ENCODE data around the gene PHKA2. TPM values are rescaled to one million over a fixed set of nuclear protein-coding genes. Genes with fewer than 3 reads are reported as not detected.

Gene PHKA2
- total RNA-seq, 4 donors from 2014 or later: 17.4 to 30.0 (median 20.2) TPM

DNA sequence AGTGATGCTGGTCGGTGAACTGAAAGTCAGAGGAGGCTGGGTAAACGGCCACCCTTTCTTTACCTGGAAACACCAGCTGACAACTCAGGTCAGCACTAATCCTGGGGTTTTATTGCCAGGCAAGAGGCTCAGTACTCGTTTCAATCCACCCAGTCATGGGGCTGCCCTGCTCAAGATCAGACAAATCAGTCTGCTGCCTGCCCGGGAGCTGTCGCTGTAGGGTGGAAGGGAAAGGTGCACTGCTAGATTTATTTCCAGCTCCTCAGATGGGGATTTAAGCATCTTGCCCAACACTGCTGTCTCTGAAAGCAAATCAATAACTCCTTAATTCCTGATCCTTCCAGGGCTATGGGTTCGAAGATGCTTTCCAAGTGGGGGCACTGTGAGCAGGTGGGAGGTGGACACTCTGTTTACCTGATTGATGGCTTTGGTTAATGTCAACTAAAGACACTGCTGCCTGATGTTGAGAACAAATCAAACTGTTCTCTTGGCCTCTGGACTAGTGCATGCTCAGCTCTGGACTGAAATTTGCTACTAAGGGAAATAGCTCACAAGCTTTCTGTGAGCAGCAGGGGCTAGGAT, 59.3 kb downstream of the PHKA2 start:
- TF ChIP-seq POLR2A (IDR thresholded peaks at IDR 0.05): no peak
- TF ChIP-seq, protein P1, sequence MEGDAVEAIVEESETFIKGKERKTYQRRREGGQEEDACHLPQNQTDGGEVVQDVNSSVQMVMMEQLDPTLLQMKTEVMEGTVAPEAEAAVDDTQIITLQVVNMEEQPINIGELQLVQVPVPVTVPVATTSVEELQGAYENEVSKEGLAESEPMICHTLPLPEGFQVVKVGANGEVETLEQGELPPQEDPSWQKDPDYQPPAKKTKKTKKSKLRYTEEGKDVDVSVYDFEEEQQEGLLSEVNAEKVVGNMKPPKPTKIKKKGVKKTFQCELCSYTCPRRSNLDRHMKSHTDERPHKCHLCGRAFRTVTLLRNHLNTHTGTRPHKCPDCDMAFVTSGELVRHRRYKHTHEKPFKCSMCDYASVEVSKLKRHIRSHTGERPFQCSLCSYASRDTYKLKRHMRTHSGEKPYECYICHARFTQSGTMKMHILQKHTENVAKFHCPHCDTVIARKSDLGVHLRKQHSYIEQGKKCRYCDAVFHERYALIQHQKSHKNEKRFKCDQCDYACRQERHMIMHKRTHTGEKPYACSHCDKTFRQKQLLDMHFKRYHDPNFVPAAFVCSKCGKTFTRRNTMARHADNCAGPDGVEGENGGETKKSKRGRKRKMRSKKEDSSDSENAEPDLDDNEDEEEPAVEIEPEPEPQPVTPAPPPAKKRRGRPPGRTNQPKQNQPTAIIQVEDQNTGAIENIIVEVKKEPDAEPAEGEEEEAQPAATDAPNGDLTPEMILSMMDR (IDR thresholded peaks at IDR 0.05): no peak
- Histone ChIP-seq H3K9me3 (no peaks in the 10 kb centered on the region), H3K4me3 (replicated peaks in 1 of 3) (no peak overlapping the region), H3K27ac (no peak overlapping the region), H3K4me1 (no peaks in the 10 kb centered on the region), H3K36me3 (peaks cover 0 to 3% of the 10 kb centered on the region in 2 donors), H3K27me3 (no peaks in the 10 kb centered on the region)
- no peak for DNase-seq
- 100% methylated on average over 3 of the region's 6 CpGs; no CpG with 5 or more reads in 1 of the 2 donors for WGBS, 2 donors
- intact Hi-C loops (cut with DNase I): no loop called here

DNA sequence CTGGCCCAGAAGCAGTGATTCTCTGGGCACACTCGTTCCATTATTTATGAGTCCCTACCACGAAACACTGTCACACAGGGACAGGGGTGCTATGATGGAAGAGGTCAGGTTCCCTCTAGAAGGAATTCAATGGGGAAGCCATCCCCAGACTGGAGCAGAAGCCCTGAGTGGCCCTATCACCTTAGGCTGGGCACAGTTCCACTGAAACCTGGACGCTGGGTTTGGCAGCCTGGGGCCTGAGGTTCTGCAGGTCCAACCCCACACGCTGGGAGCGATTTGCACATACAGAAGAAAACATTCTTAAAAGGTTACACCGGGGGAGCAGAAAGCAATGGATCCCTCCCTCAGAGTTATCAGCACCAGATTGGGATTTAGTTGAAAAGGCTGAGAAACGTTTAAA, 63.3 kb downstream of the PHKA2 start:
- no peak overlapping the region for H3K4me3 ChIP-seq (replicated peaks in 1 of 3)
- 93 to 96% methylated on average over 6 to 7 of the region's 7 CpGs for WGBS, 2 donors
- H3K9me3 ChIP-seq: no peaks in the 10 kb centered on the region
- H3K27me3 ChIP-seq: no peaks in the 10 kb centered on the region
- no peak for DNase-seq
- H3K36me3 ChIP-seq: peaks cover 0 to 3% of the 10 kb centered on the region in 2 donors
- TF ChIP-seq, protein P1 (IDR thresholded peaks at IDR 0.05): no peak
- TF ChIP-seq POLR2A (IDR thresholded peaks at IDR 0.05): no peak
- no peaks in the 10 kb centered on the region for H3K4me1 ChIP-seq
- intact Hi-C loops (cut with DNase I): no loop called here
- H3K27ac ChIP-seq: no peak overlapping the region

DNA sequence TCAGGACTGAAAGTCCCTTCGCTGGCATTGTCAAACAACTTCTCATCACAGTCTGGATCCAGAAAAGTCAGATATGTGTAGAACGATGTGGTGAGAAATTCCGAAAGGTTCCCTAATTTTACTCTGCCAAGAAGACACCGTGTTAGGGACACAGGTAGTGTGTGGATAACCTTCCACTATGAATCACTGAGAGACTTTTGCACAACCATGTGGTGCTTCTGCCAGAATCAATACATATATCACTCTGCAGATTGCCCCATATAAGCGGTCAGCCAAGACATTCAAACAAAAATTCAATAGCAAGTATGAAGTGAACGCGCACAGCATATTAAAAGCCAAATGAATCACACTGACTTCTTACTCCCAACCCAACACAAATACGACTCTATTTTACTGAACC, 63.8 kb downstream of the PHKA2 start:
- no peak for DNase-seq
- intact Hi-C loops (cut with DNase I): no loop called here

DNA sequence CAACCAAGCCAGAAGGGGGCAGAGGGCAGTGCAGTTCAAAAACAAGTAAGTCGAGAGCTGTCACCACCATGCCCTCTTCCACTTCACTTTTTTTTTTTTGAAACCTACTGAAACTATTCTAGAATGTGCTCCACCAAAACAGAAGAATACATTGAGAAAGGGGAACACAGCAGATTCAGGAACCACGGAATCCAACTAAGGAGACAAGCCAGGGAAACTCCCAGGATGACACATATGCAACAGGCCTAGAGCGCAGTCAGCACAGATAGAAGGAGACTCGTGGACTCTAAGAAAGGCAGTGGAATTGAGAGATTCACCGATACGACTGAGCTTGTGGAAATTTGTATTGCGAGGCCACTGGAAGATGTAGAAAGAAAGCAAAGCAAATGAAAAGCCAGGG, 66.1 kb downstream of the PHKA2 start:
- H3K4me3 ChIP-seq (replicated peaks in 1 of 3): no peak overlapping the region
- no peaks in the 10 kb centered on the region for H3K27me3 ChIP-seq
- H3K36me3 ChIP-seq: no peaks in the 10 kb centered on the region
- no peak for DNase-seq
- intact Hi-C loops (cut with DNase I): no loop called here
- no peak overlapping the region for H3K27ac ChIP-seq
- no peaks in the 10 kb centered on the region for H3K4me1 ChIP-seq
- WGBS, 2 donors: 93 to 96% methylated on average over 7 of the region's 7 CpGs
- TF ChIP-seq, protein P1 (IDR thresholded peaks at IDR 0.05): no peak
- no peak for TF ChIP-seq POLR2A (IDR thresholded peaks at IDR 0.05)
- no peaks in the 10 kb centered on the region for H3K9me3 ChIP-seq

More for the DNA sequence above, 63.8 kb downstream of the PHKA2 start:
- Histone ChIP-seq H3K36me3 (peaks cover 0 to 2% of the 10 kb centered on the region in 2 donors), H3K27me3 (no peaks in the 10 kb centered on the region), H3K9me3 (no peaks in the 10 kb centered on the region), H3K4me3 (replicated peaks in 1 of 3) (no peak overlapping the region), H3K4me1 (no peaks in the 10 kb centered on the region), H3K27ac (no peak overlapping the region)
- TF ChIP-seq, protein P1 (IDR thresholded peaks at IDR 0.05): no peak
- TF ChIP-seq POLR2A (IDR thresholded peaks at IDR 0.05): no peak
- WGBS, 2 donors: 96% methylated on average over 6 to 8 of the region's 8 CpGs

DNA sequence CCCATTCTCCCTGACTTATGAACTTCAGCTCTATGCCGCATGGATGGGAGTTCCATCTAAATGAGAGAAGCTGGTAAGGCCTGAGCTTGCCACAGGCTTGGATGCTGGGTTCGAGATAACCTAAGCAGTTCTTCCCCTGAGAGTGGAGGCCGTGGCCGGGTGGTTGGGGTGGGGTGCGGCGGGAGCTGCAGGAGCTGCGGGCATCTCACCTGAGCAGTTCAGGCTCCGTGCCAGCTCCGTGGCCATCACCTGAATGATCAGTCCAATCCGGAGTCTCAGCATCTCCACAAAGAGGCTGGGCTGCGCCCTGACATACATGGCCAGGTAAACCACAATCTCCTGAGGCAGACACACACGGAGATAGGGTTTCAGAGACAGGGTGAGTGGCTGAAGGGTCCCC, 77.6 kb downstream of the PHKA2 start:
- intact Hi-C loops (cut with DNase I): no loop called here
- H3K36me3 ChIP-seq: no peaks in the 10 kb centered on the region
- H3K27ac ChIP-seq: no peak overlapping the region
- WGBS, 2 donors: 91 to 92% methylated on average over 2 to 8 of the region's 12 CpGs
- TF ChIP-seq, protein P1 (IDR thresholded peaks at IDR 0.05): no peak
- no peak for TF ChIP-seq POLR2A (IDR thresholded peaks at IDR 0.05)
- H3K27me3 ChIP-seq: no peaks in the 10 kb centered on the region
- H3K4me1 ChIP-seq: no peaks in the 10 kb centered on the region
- H3K9me3 ChIP-seq: no peaks in the 10 kb centered on the region
- H3K4me3 ChIP-seq (replicated peaks in 1 of 3): no peak overlapping the region
- no peak for DNase-seq
